ENCODE results near the gene MYO7A. TPM values are rescaled to one million over a fixed set of nuclear protein-coding genes. Genes with fewer than 3 reads are reported as not detected.

Gene MYO7A
- polyA plus RNA-seq, 3 donors, result 3.6 to 6.4 (median 6.4) TPM

DNA sequence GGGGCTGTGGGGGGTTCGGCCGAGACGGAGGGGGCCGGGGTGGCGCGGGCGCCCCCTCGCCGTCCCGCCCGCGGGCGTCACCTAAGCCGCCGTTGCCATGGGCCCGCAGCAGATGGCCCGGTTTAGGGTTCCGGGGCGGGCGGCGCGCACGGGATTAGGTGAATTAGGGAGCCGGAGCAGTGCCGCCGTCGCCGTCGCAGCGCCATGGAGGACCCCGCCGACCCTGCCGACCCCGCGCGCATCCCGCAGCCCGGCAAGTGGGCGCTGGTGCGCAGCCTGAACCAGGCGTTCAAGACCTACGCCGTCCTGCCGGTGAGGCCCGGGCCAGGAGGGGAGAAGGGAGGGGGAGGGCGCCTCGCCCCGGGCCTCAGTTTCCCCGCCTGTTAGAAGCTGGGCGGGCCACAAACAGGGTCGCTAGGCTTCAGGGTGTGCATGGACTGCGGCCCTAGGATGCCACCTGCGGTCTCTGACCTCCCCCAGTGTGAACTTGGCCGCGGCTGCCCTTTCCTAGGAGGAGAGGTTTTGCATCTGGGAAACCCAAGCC lies 10.1 kb downstream of the MYO7A start:
- 37 to 46% (median 39%) methylated on average over 49 to 55 of the region's 55 CpGs for WGBS, 3 donors
- H3K27ac ChIP-seq (ENCODE audit: low read depth, low read length), result no peak overlapping the region

GRCh38 chr11:77139201-77139600 lies 11.2 kb downstream of the MYO7A start:
- H3K27ac ChIP-seq (ENCODE audit: low read depth, low read length), result no peak overlapping the region
- WGBS, 3 donors, result 93 to 95% (median 95%) methylated on average over 8 of the region's 8 CpGs

DNA sequence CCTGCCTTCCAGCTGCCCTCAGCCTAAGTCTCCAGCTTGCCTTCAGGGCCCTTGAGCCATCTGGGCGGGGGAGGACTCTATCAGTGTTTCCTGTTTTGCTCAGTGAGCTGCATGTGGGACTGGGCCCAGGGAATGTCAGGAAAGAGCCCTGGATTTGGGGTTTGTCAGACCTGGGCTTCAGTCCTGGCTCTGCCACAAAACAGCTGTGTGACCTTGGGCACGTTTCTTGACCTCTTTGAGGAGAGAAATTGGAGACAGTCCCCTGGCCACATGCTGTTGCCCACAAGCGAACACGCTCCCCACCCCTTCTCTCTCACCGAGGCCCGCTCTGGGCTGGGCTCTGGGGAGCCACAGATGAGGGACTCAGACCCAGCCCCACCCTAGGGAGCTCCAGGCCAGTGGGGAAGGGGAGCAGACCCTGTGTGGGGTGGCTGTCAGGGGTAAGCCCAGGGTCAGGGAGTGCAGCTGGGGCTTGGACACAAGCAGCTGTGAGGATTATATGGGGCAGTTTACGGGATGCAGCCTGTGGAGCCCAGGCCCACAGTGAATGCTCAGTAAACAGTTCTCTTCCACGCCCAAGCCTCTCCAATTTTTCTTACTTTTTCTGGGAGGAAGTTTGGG lies 12.3 kb downstream of the MYO7A start:
- H3K27ac ChIP-seq (ENCODE audit: low read depth, low read length), result no peak overlapping the region
- 53 to 59% (median 55%) methylated on average over 8 of the region's 8 CpGs for WGBS, 3 donors

DNA sequence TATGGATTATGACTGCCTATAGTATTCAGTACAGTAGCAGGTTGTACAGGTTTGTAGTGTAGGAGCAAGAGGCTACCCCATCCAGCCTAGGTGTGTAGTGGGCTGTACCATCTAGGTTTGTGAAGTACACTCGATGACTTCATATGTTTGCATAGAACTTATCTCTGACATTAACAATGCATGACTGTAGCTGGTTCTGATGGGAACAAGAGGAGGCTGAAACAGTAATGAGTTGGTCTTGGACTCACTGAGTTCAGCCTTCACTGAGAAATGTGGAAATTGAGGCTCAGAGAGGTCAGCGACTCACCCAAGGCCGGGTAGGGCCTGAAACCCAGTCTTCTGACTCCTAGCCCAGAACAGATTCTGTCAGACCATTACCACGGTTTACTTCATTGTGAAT lies 13.0 kb downstream of the MYO7A start:
- H3K27ac ChIP-seq (ENCODE audit: low read depth, low read length), result no peak overlapping the region
- 77 to 92% (median 92%) methylated on average over 4 of the region's 4 CpGs for WGBS, 3 donors

- no peak overlapping the region for H3K27ac ChIP-seq (ENCODE audit: low read depth, low read length)
- 97 to 99% (median 98%) methylated on average over 4 of the region's 4 CpGs for WGBS, 3 donors
These were observed 13.4 kb downstream of the MYO7A start for GRCh38 chr11:77141475-77141874.

DNA sequence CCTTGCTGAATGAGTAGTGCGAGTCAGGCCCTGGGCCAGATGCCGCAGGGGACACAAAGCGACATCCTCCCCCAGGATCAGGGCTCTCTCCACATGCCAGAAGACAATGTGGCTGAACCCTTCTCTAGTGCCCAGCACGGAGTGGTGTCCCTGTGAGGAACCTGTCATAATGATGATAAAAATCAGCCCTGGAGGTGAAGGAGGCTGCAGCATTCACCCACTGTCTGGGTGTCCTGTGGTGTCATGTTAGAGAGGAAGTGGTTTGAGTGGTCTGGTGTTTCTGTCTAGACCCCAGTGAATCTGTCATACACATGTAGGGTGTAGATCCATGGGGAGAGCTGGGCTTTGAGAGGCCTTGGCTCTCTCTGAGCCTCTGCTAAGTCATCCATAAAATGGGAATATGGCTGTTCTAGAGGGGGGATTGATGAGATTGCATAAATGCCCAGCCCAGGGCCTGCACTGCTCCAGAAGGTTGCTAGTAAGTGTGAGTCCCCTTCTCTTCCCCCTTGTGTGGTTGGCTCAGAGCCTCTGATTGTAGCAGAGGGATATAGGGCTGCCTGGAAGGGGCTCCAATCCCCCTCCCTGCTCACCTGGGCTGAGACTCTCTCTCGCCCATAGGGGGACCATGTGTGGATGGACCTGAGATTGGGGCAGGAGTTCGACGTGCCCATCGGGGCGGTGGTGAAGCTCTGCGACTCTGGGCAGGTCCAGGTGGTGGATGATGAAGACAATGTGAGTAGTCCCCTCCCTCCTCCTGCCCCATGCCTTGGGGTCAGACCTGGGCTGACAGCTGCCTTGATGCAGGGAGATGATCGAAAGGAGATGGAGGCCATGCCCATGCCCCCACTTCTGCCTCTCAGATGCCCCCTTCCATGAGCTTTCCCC lies 14.3 kb downstream of the MYO7A start:
- 89 to 94% (median 92%) methylated on average over 11 of the region's 11 CpGs for WGBS, 3 donors
- H3K27ac ChIP-seq (ENCODE audit: low read depth, low read length), result no peak overlapping the region

- WGBS, 3 donors, result 86 to 93% (median 92%) methylated on average over 8 of the region's 8 CpGs
- H3K27ac ChIP-seq (ENCODE audit: low read depth, low read length), result no peak overlapping the region
These were observed 15.5 kb downstream of the MYO7A start for GRCh38 chr11:77143405-77144020.

DNA sequence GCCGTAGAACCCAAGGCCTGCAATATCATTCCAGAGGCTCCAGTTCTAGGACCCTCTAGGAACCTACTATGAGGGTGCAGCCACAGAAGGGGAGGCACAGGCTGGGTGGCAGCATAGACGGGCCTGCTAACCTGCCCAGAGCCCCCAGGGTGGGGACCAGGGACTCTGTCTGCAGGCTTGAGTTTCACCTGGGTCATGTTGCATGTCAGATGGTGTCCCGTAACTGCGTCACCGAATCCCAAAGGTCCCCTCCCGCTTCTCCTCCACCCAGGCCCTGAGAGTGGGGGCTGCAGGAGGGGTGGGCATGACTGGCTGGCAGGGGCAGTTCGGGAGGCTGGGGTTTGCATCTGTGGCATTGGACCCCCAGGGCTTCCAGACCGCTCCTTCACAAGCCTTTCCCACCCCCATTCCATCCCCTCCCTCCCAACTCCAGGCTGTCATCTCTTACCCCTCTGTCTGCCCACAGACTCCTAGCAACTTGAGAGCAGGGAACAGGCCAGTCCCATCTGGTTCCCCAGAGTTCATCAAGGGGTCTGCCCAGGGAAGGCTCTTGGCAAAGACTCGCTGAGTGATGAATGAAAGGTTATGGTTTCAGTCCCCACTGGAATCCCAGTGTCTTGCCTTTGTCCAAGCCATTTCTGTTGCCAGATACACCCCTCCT lies 16.3 kb downstream of the MYO7A start:
- WGBS, 3 donors, result 93 to 97% (median 93%) methylated on average over 9 of the region's 9 CpGs
- no peak overlapping the region for H3K27ac ChIP-seq (ENCODE audit: low read depth, low read length)

GRCh38 chr11:77144857-77145428 lies 16.9 kb downstream of the MYO7A start:
- no peak overlapping the region for H3K27ac ChIP-seq (ENCODE audit: low read depth, low read length)
- 81 to 91% (median 82%) methylated on average over 7 of the region's 7 CpGs for WGBS, 3 donors

GRCh38 chr11:77146261-77147035 lies 18.4 kb downstream of the MYO7A start:
- H3K27ac ChIP-seq (ENCODE audit: low read depth, low read length), result no peak overlapping the region
- WGBS, 3 donors, result 91 to 93% (median 93%) methylated on average over 10 of the region's 10 CpGs

GRCh38 chr11:77147036-77147315 lies 18.9 kb downstream of the MYO7A start:
- WGBS, 3 donors, result 86 to 100% (median 92%) methylated on average over 1 of the region's 1 CpG
- H3K27ac ChIP-seq (ENCODE audit: low read depth, low read length), result no peak overlapping the region

DNA sequence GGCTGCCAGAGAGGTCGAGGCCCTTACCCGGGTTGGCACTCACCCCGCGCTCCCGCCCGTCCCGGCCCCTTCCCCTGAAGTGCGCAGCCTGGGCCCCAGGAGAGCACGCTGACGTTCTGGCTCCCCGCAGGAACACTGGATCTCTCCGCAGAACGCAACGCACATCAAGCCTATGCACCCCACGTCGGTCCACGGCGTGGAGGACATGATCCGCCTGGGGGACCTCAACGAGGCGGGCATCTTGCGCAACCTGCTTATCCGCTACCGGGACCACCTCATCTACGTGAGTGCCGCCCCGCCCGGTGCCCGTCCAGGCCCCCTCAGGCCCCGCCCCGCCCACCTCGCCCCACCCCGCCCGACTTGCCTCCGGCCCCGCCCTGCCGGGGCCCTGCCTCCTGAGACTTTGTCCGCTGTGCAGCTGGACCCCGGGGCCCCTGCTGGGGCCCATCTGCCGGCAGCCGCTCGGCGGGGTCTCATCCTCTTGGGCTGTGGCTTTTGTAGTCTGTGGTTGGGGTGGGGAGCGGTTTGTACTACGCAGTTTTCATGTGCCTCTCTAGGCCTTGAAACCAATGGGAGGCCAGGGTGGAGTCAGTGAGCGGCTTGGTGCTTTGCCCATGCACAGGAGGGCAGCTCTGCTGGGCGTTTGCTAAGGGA lies 19.7 kb downstream of the MYO7A start:
- WGBS, 3 donors, result 19 to 31% (median 28%) methylated on average over 44 to 47 of the region's 47 CpGs
- no peak overlapping the region for H3K27ac ChIP-seq (ENCODE audit: low read depth, low read length)

GRCh38 chr11:77148963-77149715 lies 21.1 kb downstream of the MYO7A start:
- 92 to 95% (median 92%) methylated on average over 8 of the region's 8 CpGs for WGBS, 3 donors
- H3K27ac ChIP-seq (ENCODE audit: low read depth, low read length), result no peak overlapping the region

- 87 to 94% (median 88%) methylated on average over 9 to 12 of the region's 12 CpGs for WGBS, 3 donors
- no peak overlapping the region for H3K27ac ChIP-seq (ENCODE audit: low read depth, low read length)
These were observed 21.8 kb downstream of the MYO7A start for GRCh38 chr11:77149716-77150392.

DNA sequence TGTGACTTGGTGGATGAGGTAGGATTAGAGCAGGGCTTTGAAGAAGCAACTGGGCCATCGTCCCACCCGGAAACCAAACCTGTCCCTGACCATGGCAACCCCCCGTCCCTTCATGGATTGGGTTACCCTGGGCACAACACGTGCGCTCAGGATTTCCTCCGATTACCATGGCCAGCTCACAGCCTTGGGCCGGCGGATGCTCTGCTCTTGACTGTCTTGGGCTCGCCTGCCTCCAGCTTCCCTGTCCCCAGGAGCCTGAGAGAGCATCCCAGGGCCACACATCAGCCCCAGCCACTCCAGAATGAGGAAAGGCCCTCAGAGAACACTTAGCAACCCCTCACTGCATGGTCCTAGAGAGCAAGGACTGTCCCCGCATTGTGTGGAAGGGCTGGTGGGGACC lies 22.8 kb downstream of the MYO7A start:
- WGBS, 3 donors, result 90 to 96% (median 92%) methylated on average over 10 of the region's 10 CpGs
- no peak overlapping the region for H3K27ac ChIP-seq (ENCODE audit: low read depth, low read length)

DNA sequence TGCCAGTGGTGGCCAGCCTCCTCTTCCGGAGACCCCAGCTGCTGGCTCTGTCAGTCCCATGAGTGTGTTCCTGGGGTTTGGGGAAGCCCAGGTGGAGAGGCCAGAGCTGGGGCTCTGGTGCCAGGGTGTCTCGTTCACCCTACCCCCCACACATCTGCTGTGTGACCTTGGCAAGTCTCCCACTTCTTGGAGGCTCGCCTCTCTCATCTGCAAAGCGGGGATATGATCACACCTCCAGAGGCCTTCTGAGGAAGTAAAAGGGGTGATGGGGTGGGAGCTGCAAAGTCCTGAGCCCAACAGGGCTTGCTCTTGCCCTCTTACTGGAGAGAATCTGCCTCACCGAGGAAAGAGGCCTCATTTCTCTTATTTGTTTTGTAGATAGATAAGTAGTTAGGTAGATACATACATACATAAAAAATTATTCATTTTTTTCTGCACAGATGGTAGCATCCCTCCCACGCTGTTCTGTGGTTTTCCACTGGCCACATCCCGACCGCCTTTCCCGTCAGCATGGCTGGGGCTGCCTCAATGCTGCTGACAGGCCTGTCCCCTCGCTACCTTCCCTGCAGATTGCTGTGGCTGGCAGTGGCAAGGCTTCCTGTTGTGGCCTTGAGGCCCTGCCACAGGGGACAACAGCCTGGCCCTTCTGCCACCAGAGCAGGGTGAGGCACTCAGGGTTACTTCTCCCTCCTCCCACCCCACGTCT lies 23.9 kb downstream of the MYO7A start:
- 43 to 67% (median 66%) methylated on average over 10 to 11 of the region's 11 CpGs for WGBS, 3 donors
- H3K27ac ChIP-seq (ENCODE audit: low read depth, low read length), result no peak overlapping the region
